Upper lobe of right lung (tissue), 1 donor: ENCODE data around the gene TBC1D14. TPM values are rescaled to one million over a fixed set of nuclear protein-coding genes. Genes with fewer than 3 reads are reported as not detected.

ENCODE experiments used
- ATAC-seq: fragments of 200-7000 bp; cut with Tn5 transposase; one replicate; pipeline ENCODE4 v1.9.1; 2020; ENCODE audit warnings: mild to moderate bottlenecking, moderate library complexity
- DNase-seq: peaks from one replicate; pipeline ENCODE4 v3.0.0-alpha.2; 2020
- H3K27ac ChIP-seq: fragments of 200-600 bp; one replicate; pipeline ENCODE4 v1.8.0; 2022
- H3K27me3 ChIP-seq: fragments of 200-600 bp; one replicate; pipeline ENCODE4 v1.8.0; 2022; ENCODE audit warnings: mild to moderate bottlenecking
- H3K36me3 ChIP-seq: fragments of 200-600 bp; one replicate; pipeline ENCODE4 v1.8.0; 2022
- H3K4me1 ChIP-seq: fragments of 200-600 bp; one replicate; pipeline ENCODE4 v1.8.0; 2022
- H3K4me3 ChIP-seq: fragments of 200-600 bp; one replicate; pipeline ENCODE4 v1.8.0; 2022; ENCODE audit warnings: mild to moderate bottlenecking
- H3K9me3 ChIP-seq: fragments of 200-600 bp; one replicate; pipeline ENCODE4 v1.8.0; 2022
- CTCF ChIP-seq: fragments of 200-600 bp; IDR thresholded peaks from one replicate; pipeline ENCODE4 v1.8.0; 2022; ENCODE audit warnings: antibody characterized with exemption
- intact Hi-C: fragments of 100-400 bp; cut with DNase I; formaldehyde crosslinking; loops from one replicate; pipeline ENCODE4 v1.11.0; 2022
- total RNA-seq: library from RNA; stranded (reverse); fragmentation: NEBNext Ultra II Directional; extraction: Animal tissue kit (Norgen Biotek cat#: 25700); gene quantifications from one replicate; pipeline ENCODE4 v1.2.1, GENCODE V29; 2021
- donor health status: DM: no; HTN: yes; CAD: no; lungs with severe emphysema.

Gene TBC1D14
- total RNA-seq, 1 donor from 2014 or later, result 51.8 TPM

DNA sequence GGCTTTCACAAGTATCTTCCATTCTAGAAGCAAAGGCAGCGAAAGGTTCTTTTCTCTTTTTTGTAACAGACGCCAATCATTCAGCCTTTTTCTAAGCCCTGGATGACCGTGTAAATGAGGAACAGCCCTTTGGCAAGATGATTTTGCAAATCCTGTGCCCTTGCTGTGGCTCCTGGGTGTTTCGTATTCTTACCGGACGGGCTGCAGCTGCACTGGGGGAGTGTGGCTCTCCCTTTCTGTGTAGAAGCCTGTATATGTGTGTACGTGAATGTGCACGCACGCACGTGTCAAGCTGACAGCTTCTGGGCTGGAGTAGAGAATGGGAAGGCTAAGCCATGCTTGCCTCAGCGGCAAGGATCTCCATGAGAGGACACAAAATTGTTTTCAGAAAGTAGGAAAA lies 150.0 kb downstream of the TBC1D14 start:
- no peaks in the 10 kb centered on the region for H3K27me3 ChIP-seq
- ATAC-seq (peak; percentile 73), DNase-seq (no peak)
- intact Hi-C loops, result no loop called here
- H3K27ac ChIP-seq, result no peak overlapping the region
- no peak for TF ChIP-seq CTCF
- H3K36me3 ChIP-seq, result peaks cover 90% of the 10 kb centered on the region
- H3K4me1 ChIP-seq, result no peaks in the 10 kb centered on the region
- H3K9me3 ChIP-seq, result no peaks in the 10 kb centered on the region
- no peak overlapping the region for H3K4me3 ChIP-seq

- peak; percentile 29 for ATAC-seq
- intact Hi-C loops, result no loop called here
Measured at GRCh38 chr4:7060346-7061150, 150.9 kb downstream of the TBC1D14 start.

DNA sequence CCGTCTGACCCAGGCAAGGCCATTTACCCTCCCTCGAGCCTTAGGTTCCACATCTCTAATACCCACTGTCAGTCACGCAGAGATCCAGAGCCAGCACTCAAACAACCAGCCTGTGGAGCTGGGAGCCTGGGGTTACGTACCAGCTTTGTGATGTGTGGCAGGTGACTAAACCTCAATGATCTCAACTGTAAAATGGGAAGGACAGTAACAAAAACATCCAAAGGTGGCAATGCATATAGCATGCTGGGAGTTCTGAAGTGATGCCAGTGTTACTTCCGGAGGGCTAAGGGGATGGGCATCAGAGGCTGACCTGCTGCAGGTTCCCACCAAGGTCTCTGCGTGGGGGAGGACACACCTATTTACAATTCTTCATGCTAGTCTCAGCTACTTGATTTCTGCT lies 152.2 kb downstream of the TBC1D14 start:
- TF ChIP-seq CTCF, result no peak
- Histone ChIP-seq H3K4me3 (no peak overlapping the region), H3K36me3 (peaks cover 75% of the 10 kb centered on the region), H3K9me3 (no peaks in the 10 kb centered on the region), H3K4me1 (peaks cover 14% of the 10 kb centered on the region), H3K27me3 (no peaks in the 10 kb centered on the region), H3K27ac (no peak overlapping the region)
- intact Hi-C loops, result no loop called here
- ATAC-seq (no peak), DNase-seq (no peak)

More at GRCh38 chr4:7060346-7061150, 150.9 kb downstream of the TBC1D14 start:
- peaks cover 88% of the 10 kb centered on the region for H3K36me3 ChIP-seq
- peaks cover 2% of the 10 kb centered on the region for H3K4me1 ChIP-seq
- no peaks in the 10 kb centered on the region for H3K9me3 ChIP-seq
- H3K4me3 ChIP-seq, result no peak overlapping the region
- H3K27ac ChIP-seq, result no peak overlapping the region
- no peak for DNase-seq
- H3K27me3 ChIP-seq, result no peaks in the 10 kb centered on the region
- no peak for TF ChIP-seq CTCF

GRCh38 chr4:7062816-7063215 lies 153.2 kb downstream of the TBC1D14 start:
- TF ChIP-seq CTCF, result no peak
- intact Hi-C loops, result no loop called here
- H3K9me3 ChIP-seq, result no peaks in the 10 kb centered on the region
- no peaks in the 10 kb centered on the region for H3K27me3 ChIP-seq
- H3K27ac ChIP-seq, result no peak overlapping the region
- DNase-seq (no peak), ATAC-seq (no peak)
- H3K4me1 ChIP-seq, result peaks cover 16% of the 10 kb centered on the region
- no peak overlapping the region for H3K4me3 ChIP-seq
- peaks cover 71% of the 10 kb centered on the region for H3K36me3 ChIP-seq

GRCh38 chr4:7063362-7063761 lies 153.7 kb downstream of the TBC1D14 start:
- Histone ChIP-seq H3K27ac (no peak overlapping the region), H3K4me3 (no peak overlapping the region), H3K9me3 (no peaks in the 10 kb centered on the region), H3K27me3 (no peaks in the 10 kb centered on the region), H3K4me1 (peaks cover 16% of the 10 kb centered on the region), H3K36me3 (peaks cover 67% of the 10 kb centered on the region)
- no peak for TF ChIP-seq CTCF
- intact Hi-C loops, result no loop called here
- DNase-seq, result peak; percentile 21
- ATAC-seq, result no peak
